Smooth muscle cell (in vitro differentiated cells): Measurements from ENCODE around the gene MCF2L. TPM values are rescaled to one million over a fixed set of nuclear protein-coding genes. Genes with fewer than 3 reads are reported as not detected.

Experiments
- DNase-seq: peaks from one replicate; lab custom pipeline; 2025; ENCODE audit not compliant: unreplicated experiment; lab: John Stamatoyannopoulos, UW
- H2AFZ ChIP-seq: fragments of 200-600 bp; sonication (generic); 2 replicates; pipeline ENCODE4 v1.6.0; 2016; ENCODE audit warnings: antibody characterized with exemption, low read depth, mild to moderate bottlenecking
- H3F3A ChIP-seq: fragments of 200-600 bp; sonication (generic); 2 replicates; pipeline ENCODE4 v1.6.0; 2017; ENCODE audit warnings: antibody characterized with exemption, low read depth
- H3K27ac ChIP-seq: fragments of 200-600 bp; sonication (generic); 2 replicates; pipeline ENCODE4 v1.5.1; 2016; ENCODE audit warnings: low read depth, mild to moderate bottlenecking
- H3K27me3 ChIP-seq: fragments of 200-600 bp; sonication (generic); 2 replicates; pipeline ENCODE4 v1.6.1; 2016; ENCODE audit warnings: low read depth, mild to moderate bottlenecking
- H3K36me3 ChIP-seq: fragments of 200-600 bp; sonication (generic); 2 replicates; pipeline ENCODE4 v1.5.1; 2016; ENCODE audit warnings: low read depth
- H3K4me1 ChIP-seq: fragments of 200-600 bp; sonication (generic); 2 replicates; pipeline ENCODE4 v1.5.1; 2016; ENCODE audit warnings: low read depth
- H3K4me2 ChIP-seq: fragments of 200-600 bp; sonication (generic); 2 replicates; pipeline ENCODE4 v1.6.0; 2016; ENCODE audit warnings: mild to moderate bottlenecking
- H3K4me3 ChIP-seq: fragments of 200-600 bp; sonication (generic); 2 replicates; pipeline ENCODE4 v1.5.1; 2016; ENCODE audit warnings: mild to moderate bottlenecking
- H3K79me2 ChIP-seq: fragments of 200-600 bp; sonication (generic); 2 replicates; pipeline ENCODE4 v1.6.0; 2016; ENCODE audit warnings: low read depth, mild to moderate bottlenecking
- H3K9ac ChIP-seq: fragments of 200-600 bp; sonication (generic); 2 replicates; pipeline ENCODE4 v1.6.0; 2016; ENCODE audit warnings: low read depth
- H3K9me3 ChIP-seq: fragments of 200-600 bp; sonication (generic); replicated peaks from 2 replicates; pipeline ENCODE4 v1.5.1; 2016; ENCODE audit warnings: low read depth
- H4K20me1 ChIP-seq: fragments of 200-600 bp; sonication (generic); 2 replicates; pipeline ENCODE4 v1.6.0; 2016; ENCODE audit warnings: low read depth
- CTCF ChIP-seq: fragments of 200-600 bp; sonication (generic); IDR thresholded peaks from 2 replicates; pipeline ENCODE4 v1.5.1; 2017; ENCODE audit warnings: borderline replicate concordance, mild to moderate bottlenecking, antibody characterized with exemption; ENCODE audit not compliant: insufficient read depth, poor library complexity, severe bottlenecking
- WGBS: methylation state at CpG from one replicate; pipeline ENCODE4 v1.1.7; 2016; ENCODE audit warnings: low lambda C conversion rate; 5-methylcytosine and 5-hydroxymethylcytosine counted together
- polyA plus RNA-seq: library from polyadenylated mRNA; unstranded; fragments of >200 nt; fragmentation: Nextera tagmentation; extraction: Ambion mirVana; gene quantifications from 2 replicates; pipeline ENCODE4 v1.2.1, GENCODE V29; 2016
- total RNA-seq: library from RNA; depleted of rRNA; stranded (reverse); fragments of >200 nt; gene quantifications from 2 replicates; pipeline ENCODE4 v1.2.3, GENCODE V29; 2014

Gene MCF2L
- total and polyA plus RNA-seq, 2 experiments from 2014 or later, result 0.54 to 7.6 TPM

- Histone ChIP-seq H3K9me3 (no peaks in the 10 kb centered on the region), H3K27ac (no peak overlapping the region), H2AFZ (no peak overlapping the region), H3K9ac (no peak overlapping the region), H4K20me1 (no peaks in the 10 kb centered on the region), H3K27me3 (peaks cover 24% of the 10 kb centered on the region), H3K36me3 (no peaks in the 10 kb centered on the region), H3K4me3 (no peak overlapping the region), H3K79me2 (no peaks in the 10 kb centered on the region), H3K4me1 (peaks cover 16% of the 10 kb centered on the region), H3F3A (no peaks in the 10 kb centered on the region), H3K4me2 (no peak overlapping the region)
- TF ChIP-seq CTCF, result no peak
- DNase-seq, result no peak
- 88% methylated on average over 17 of the region's 17 CpGs for WGBS
Observed at GRCh38 chr13:112953591-112954487, 15.2 kb upstream of the MCF2L start.

- no peak for TF ChIP-seq CTCF
- Histone ChIP-seq H3K9ac (no peak overlapping the region), H3K4me1 (peaks cover 16% of the 10 kb centered on the region), H3K4me3 (no peak overlapping the region), H3K79me2 (no peaks in the 10 kb centered on the region), H3K36me3 (no peaks in the 10 kb centered on the region), H3K27ac (no peak overlapping the region), H3K27me3 (peaks cover 24% of the 10 kb centered on the region), H4K20me1 (no peaks in the 10 kb centered on the region), H2AFZ (no peak overlapping the region), H3F3A (no peaks in the 10 kb centered on the region), H3K4me2 (no peak overlapping the region), H3K9me3 (no peaks in the 10 kb centered on the region)
- DNase-seq, result no peak
- 87% methylated on average over 13 of the region's 13 CpGs for WGBS
Observed at GRCh38 chr13:112954488-112955270, 14.3 kb upstream of the MCF2L start.

- no peak overlapping the region for H3K27ac ChIP-seq
- DNase-seq, result no peak
- peaks cover 16% of the 10 kb centered on the region for H3K27me3 ChIP-seq
- no peaks in the 10 kb centered on the region for H4K20me1 ChIP-seq
- TF ChIP-seq CTCF, result no peak
- H3F3A ChIP-seq, result no peaks in the 10 kb centered on the region
- no peaks in the 10 kb centered on the region for H3K79me2 ChIP-seq
- H3K4me3 ChIP-seq, result no peak overlapping the region
- H3K9ac ChIP-seq, result no peak overlapping the region
- H3K4me2 ChIP-seq, result no peak overlapping the region
- H2AFZ ChIP-seq, result no peak overlapping the region
- 88% methylated on average over 15 of the region's 15 CpGs for WGBS
- H3K36me3 ChIP-seq, result no peaks in the 10 kb centered on the region
- no peaks in the 10 kb centered on the region for H3K9me3 ChIP-seq
- H3K4me1 ChIP-seq, result peaks cover 16% of the 10 kb centered on the region
Observed at GRCh38 chr13:112955271-112955937, 13.6 kb upstream of the MCF2L start.
